GM18519 (cell line): ENCODE data around the gene LEAP2.
"Not testable (repeated sequence)": the region's sequence is repeated elsewhere in the genome, so short reads cannot be mapped to it uniquely, and the experiment has no call there.

ENCODE experiments used
- ATAC-seq: cut with Tn5 transposase; IDR thresholded peaks from one replicate; pipeline ENCODE4 v1.9.1; 2021; ENCODE audit warnings: mild to moderate bottlenecking, moderate library complexity; ENCODE audit not compliant: unreplicated experiment, low FRiP score

LEAP2 gene

GRCh38 chr5:132840313-132840712 is 33.2 kb upstream of the LEAP2 start:
- ATAC-seq: no peak

DNA sequence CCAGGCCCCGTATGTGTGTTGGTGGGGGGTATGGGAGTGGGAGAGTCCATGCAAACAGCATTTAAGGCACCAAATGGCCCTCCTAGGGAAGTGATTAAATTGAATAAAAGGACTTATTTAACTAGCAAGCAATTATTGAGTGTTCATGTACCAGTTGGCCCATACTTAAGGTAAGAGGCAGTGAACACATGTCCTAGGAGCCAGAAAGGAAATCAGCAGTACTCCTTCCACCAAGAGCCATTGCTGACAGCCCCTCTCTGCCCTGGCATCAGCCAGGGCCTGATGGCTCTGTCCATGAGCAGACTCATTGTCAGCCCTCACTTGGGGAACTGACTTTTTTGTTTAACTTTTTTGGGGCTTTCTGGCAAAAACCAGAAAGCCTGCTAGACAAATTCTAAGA is 32.6 kb upstream of the LEAP2 start:
- no peak for ATAC-seq

- ATAC-seq: no peak
These were observed 32.2 kb upstream of the LEAP2 start for GRCh38 chr5:132841305-132841704.

GRCh38 chr5:132848270-132848669 is 25.2 kb upstream of the LEAP2 start:
- ATAC-seq: no peak

- ATAC-seq: no peak
These were observed 24.1 kb upstream of the LEAP2 start for GRCh38 chr5:132849347-132849746.

DNA sequence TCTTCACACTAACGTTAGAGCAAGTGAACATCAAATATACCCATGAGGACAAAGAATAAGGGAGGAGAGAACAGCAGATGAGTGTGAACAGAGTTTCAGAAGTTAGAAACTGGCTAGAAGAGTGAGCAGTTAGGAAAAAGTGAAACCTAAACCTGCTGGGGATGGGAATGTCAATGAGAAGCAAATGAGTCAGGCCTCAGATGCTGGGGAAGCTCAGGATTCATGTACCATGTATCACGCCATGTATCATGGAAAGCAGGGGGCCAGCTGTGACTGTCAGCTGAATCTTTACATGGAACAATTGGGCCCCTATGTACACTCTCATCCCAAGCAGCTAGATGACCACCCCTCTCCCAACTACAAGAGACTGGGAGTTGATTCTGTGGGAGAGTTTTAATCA is 23.4 kb upstream of the LEAP2 start:
- ATAC-seq: no peak

GRCh38 chr5:132853323-132853722 is 20.1 kb upstream of the LEAP2 start:
- no peak for ATAC-seq

DNA sequence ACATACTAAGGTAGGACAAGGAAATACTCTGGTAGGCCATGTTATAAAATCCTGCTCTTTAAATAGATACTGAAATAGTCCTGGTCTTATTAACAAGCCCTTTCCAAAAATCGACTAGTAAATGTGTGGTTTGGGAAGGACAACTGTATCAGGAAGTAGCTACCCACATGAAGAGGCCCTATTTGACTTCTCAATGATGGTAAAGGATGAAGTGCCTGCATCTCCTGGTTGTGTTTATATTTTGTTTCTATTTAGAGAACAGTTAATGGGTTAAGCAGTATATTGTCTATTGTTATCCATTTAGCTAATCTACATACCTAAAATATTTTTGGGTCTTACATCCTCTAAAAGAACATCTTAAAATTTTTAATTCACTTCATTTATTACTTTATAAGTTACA is 19.7 kb upstream of the LEAP2 start:
- ATAC-seq: no peak

DNA sequence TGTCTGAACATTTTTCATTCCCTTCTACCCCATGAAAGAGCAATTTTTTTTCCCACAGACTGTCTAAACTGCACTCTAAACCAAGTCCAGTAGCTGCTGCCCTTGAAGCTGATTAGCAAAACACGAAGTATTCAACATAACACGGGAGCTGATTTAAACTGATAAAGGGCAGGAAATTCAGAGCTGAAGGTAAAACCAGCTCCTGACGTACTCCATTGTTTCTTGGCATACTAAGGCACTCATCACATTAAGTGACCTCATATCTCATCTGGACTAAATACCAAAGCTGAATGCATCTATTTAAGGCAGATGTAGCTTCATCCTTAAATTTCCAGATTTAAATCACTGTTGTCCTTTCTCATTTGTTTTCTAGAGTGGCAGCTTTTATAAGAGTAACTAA is 19.2 kb upstream of the LEAP2 start:
- no peak for ATAC-seq

GRCh38 chr5:132854992-132855391 is 18.5 kb upstream of the LEAP2 start:
- not testable (repeated sequence) for ATAC-seq

GRCh38 chr5:132856011-132856410 is 17.5 kb upstream of the LEAP2 start:
- no peak for ATAC-seq

GRCh38 chr5:132859889-132860437 is 13.5 kb upstream of the LEAP2 start:
- ATAC-seq: no peak

DNA sequence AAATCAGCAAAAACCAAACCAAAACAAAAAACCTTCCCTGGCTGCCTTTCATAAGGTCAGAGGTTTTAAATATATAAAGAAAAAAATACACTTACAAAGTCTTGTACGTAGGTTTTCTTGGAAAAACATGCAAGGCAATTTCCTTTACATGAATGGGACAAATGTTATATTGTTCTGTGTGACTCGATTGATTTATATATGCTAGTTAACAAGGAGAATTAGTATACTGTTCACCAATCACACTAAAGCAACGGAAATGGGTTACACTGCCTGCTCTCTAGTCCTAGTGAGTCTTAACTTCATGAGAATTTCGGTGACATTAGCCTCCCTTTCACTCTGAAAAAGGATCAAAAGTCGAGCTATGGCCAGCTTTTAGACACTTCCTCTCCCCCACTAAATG is 12.7 kb upstream of the LEAP2 start:
- ATAC-seq: no peak

DNA sequence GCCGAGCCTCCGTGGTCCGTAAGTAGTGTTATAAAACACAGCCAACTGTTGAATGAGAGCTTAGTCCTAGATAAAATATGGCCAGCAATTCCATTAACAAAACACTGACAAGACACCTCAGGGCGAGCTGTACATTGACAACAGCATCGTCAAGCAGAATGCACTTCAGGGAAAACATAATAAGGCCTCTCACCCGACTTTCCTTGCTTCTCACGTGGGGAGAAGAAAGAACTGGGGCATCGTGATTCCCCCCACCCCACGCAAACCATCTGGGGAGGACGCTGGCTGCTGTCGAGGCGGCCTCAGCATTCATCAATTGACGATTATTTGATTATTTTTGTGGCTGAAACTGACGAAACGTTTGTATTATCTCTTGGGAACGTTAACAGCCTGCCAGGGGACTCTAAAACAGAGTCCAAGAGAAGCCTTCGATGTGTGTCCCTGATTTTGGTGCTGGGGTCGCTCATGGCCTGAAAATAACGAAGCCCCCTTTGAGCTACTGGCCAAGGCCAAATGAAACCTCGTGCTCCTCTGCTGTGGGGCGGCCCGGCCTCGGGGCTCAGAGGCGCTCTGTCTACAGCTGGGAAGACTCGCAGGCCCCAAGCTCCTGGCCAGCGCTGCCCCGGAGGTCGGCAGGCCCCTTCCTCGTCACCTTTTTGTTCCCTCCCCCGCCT is 7.7 kb upstream of the LEAP2 start:
- ATAC-seq: no peak

- peak; percentile 97 for ATAC-seq
These were observed 7.0 kb upstream of the LEAP2 start, which contains the start of the genes GDF9 and UQCRQ for GRCh38 chr5:132866342-132867045. GDF9 (minus strand) TSS chr5:132866469; CDS start chr5:132864533, 1,936 bp downstream. UQCRQ (plus strand) TSS chr5:132866642; CDS start chr5:132866882, 240 bp downstream.

GRCh38 chr5:132867046-132867451 is 6.4 kb upstream of the LEAP2 start:
- no peak for ATAC-seq

DNA sequence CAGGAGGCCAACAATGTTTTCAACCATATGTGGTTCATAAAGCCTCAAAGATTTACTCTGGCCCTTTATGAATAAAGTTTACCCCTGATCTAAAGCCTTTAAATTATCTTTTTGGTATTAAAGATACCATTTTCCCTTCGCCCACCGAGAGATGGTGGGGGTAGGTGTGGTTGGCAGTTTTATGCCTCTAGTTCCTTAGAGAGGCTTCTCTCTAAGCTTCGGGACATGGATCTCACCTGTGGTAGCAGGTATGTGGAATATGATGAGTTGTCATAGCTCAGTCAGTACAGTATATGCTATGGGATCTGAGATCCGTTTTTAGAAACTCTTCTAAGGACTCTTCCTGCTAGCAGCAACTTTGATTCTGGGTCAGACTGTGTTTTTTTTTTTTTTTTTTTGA is 4.7 kb upstream of the LEAP2 start:
- no peak for ATAC-seq

DNA sequence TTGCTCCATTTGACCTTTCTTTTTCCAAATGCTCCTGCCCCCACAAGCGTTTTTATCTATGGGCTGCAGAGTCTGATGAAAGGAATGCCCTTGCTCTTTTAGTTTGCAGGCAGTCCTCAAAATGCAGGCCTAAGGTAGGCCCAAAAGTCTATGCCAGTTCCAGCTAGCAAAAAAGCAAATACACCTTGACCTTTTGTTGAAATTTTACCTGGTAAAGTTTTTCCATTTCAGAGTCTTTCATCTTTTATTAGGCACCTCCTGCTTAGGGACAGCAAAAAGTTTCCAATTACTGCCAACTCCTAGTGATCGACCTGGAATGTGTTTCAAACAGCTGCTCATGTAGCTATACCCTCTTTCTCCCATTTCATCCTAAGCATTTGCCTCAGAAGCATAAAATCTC is 2.7 kb upstream of the LEAP2 start:
- ATAC-seq: no peak

- ATAC-seq: no peak
These were observed 1.8 kb upstream of the LEAP2 start for GRCh38 chr5:132871459-132872284.

DNA sequence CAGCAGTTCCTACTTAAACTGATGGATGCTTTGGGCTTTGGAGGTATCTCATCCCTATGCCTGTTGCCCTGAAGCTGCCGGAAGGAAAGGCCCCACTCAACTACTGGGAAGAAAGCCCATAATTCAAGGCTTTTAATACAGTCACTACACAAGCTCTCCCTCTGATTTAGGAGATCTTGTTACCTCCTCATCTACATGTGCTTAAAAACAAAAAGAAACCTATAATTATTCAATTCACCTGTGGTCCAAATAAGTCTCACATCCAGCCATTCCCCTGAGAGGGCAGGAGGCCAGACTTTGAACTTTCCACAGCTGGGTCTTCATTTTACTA is 715 bp upstream of the LEAP2 start:
- ATAC-seq: no peak

- no peak for ATAC-seq
These were observed 433 bp downstream of the LEAP2 start for GRCh38 chr5:132873930-132874271.
